PC-3 (cell line): Measurements from ENCODE around the gene KLRC3. TPM values are rescaled to one million over a fixed set of nuclear protein-coding genes. Genes with fewer than 3 reads are reported as not detected.
A peak's percentile ranks its signal among the peaks of the same experiment; 100 is the strongest.

Experiments used
- ATAC-seq: fragments of 200-7000 bp; cut with Tn5 transposase; 2 replicates; pipeline ENCODE4 v1.9.1; 2020; ENCODE audit warnings: mild to moderate bottlenecking, moderate library complexity
- BruUV-seq: library from RNA; stranded (reverse); fragments of 400-500 nt; replicated peaks from 2 replicates; lab custom pipeline; 2021; lab: Mats Ljungman, UMichigan
- CTCF ChIA-PET: fragments of 300-600 bp; sonication (Branson Sonifier 250); formaldehyde crosslinking; loops from one replicate; lab custom pipeline; 2022; ENCODE audit warnings: antibody characterized with exemption; lab: Charles Lee
- POLR2A ChIA-PET: fragments of 300-600 bp; sonication (Branson Sonifier 250); formaldehyde crosslinking; loops from one replicate; lab custom pipeline; 2022; ENCODE audit warnings: antibody characterized with exemption; ENCODE audit not compliant: unreplicated experiment; lab: Charles Lee
- DNase-seq: peaks from one replicate; pipeline ENCODE4 v3.0.0-alpha.2; 2015
- H2AFZ ChIP-seq: fragments of 300-600 bp; sonication (generic); 2 replicates; pipeline ENCODE4 v1.6.0; 2016; ENCODE audit warnings: antibody characterized with exemption, low read length
- H3F3A ChIP-seq: fragments of 300-600 bp; sonication (generic); one replicate; pipeline ENCODE4 v1.6.0; 2017; ENCODE audit warnings: antibody characterized with exemption, low read length, control low read depth, mild to moderate bottlenecking; ENCODE audit not compliant: unreplicated experiment
- H3K27ac ChIP-seq: fragments of 300-600 bp; sonication (generic); 2 replicates; pipeline ENCODE4 v1.5.1; 2016; ENCODE audit warnings: mild to moderate bottlenecking, low read length
- H3K27me3 ChIP-seq: fragments of 300-600 bp; sonication (generic); 2 replicates; pipeline ENCODE4 v1.6.1; 2016; ENCODE audit warnings: low read length, mixed read lengths
- H3K36me3 ChIP-seq: fragments of 300-600 bp; sonication (generic); 2 replicates; pipeline ENCODE4 v1.6.1; 2016; ENCODE audit warnings: low read depth, mixed run types, low read length, mixed read lengths
- H3K4me1 ChIP-seq: fragments of 300-600 bp; sonication (generic); 2 replicates; pipeline ENCODE4 v1.5.1; 2016; ENCODE audit warnings: low read length; ENCODE audit not compliant: insufficient read depth
- H3K4me2 ChIP-seq: fragments of 300-600 bp; sonication (generic); 2 replicates; pipeline ENCODE4 v1.6.0; 2016; ENCODE audit warnings: low read length
- H3K4me3 ChIP-seq: fragments of 300-600 bp; sonication (generic); 2 replicates; pipeline ENCODE4 v1.5.1; 2016; ENCODE audit warnings: mild to moderate bottlenecking, low read length, mixed read lengths
- H3K79me2 ChIP-seq: fragments of 300-600 bp; sonication (generic); 2 replicates; pipeline ENCODE4 v1.6.1; 2017; ENCODE audit warnings: low read length, mixed read lengths
- H3K9ac ChIP-seq: fragments of 300-600 bp; sonication (generic); 2 replicates; pipeline ENCODE4 v1.6.0; 2016; ENCODE audit warnings: mild to moderate bottlenecking, low read length
- H3K9me2 ChIP-seq: fragments of 300-600 bp; sonication (generic); replicated peaks from 2 replicates; pipeline ENCODE4 v1.6.1; 2016; ENCODE audit warnings: mixed run types, low read length, mixed read lengths
- H3K9me3 ChIP-seq: fragments of 300-600 bp; sonication (generic); 2 replicates; pipeline ENCODE4 v1.6.1; 2016; ENCODE audit warnings: low read length, mixed read lengths
- H4K20me1 ChIP-seq: fragments of 300-600 bp; sonication (generic); 2 replicates; pipeline ENCODE4 v1.6.1; 2016; ENCODE audit warnings: low read length, mixed read lengths
- CTCF ChIP-seq: fragments of 300-600 bp; sonication (generic); conservative IDR thresholded peaks from 2 replicates; pipeline ENCODE4 v1.5.1; 2017; ENCODE audit warnings: antibody characterized with exemption, low read depth, mild to moderate bottlenecking, low read length
- EZH2 ChIP-seq: fragments of 300-600 bp; sonication (generic); IDR thresholded peaks from one replicate; pipeline ENCODE4 v1.6.1; 2017; ENCODE audit warnings: antibody characterized with exemption, mild to moderate bottlenecking, low read length; ENCODE audit not compliant: unreplicated experiment
- EZH2phosphoT487 ChIP-seq: fragments of 300-600 bp; sonication (generic); IDR thresholded peaks from 2 replicates; pipeline ENCODE4 v1.6.1; 2018; ENCODE audit warnings: mild to moderate bottlenecking, antibody characterized with exemption, low read length, borderline replicate concordance
- intact Hi-C: fragments of 100-400 bp; cut with micrococcal nuclease; formaldehyde crosslinking; loops from 2 replicates; pipeline ENCODE4 v1.9.0; 2023
- total RNA-seq: library from RNA; depleted of rRNA; stranded (reverse); fragments of >200 nt; gene quantifications from 2 replicates; pipeline ENCODE4 v1.2.3, GENCODE V29; 2014

KLRC3 gene
- total RNA-seq, 1 experiment from 2014 or later = not detected

GRCh38 chr12:10363914-10364814, 56.2 kb downstream of the KLRC3 start:
- Histone ChIP-seq H4K20me1 (no peaks in the 10 kb centered on the region), H3K36me3 (no peaks in the 10 kb centered on the region), H2AFZ (peak overlapping the region; percentile 79), H3K9me3 (no peaks in the 10 kb centered on the region), H3K4me1 (peaks cover 49% of the 10 kb centered on the region), H3F3A (peaks cover 5% of the 10 kb centered on the region), H3K79me2 (no peaks in the 10 kb centered on the region), H3K9me2 (no peaks in the 10 kb centered on the region), H3K4me3 (peak overlapping the region; percentile 74), H3K4me2 (peak overlapping the region; percentile 93), H3K9ac (peak overlapping the region; percentile 61), H3K27ac (peak overlapping the region; percentile 65), H3K27me3 (no peaks in the 10 kb centered on the region)
- POLR2A ChIA-PET = no interaction called here
- TSS peak; percentile 40 for BruUV-seq
- DNase-seq (peak; percentile 40), ATAC-seq (peak; percentile 66)
- TF ChIP-seq CTCF (no peak), EZH2 (no peak), EZH2phosphoT487 (no peak)
- CTCF ChIA-PET = interaction anchor here (1.2 kb wide), 1 partner anchor 33 kb away, joined by 3 read pairs; no protein-coding TSS in a partner anchor
- intact Hi-C loops = loop anchor here (1.0 to 10.0 kb wide), 5 partner anchors 31 to 353 kb away; partner anchors contain the start of gene EIF2S3B

- Histone ChIP-seq H3K9me2 (no peaks in the 10 kb centered on the region), H3K27me3 (no peaks in the 10 kb centered on the region), H3K9me3 (no peaks in the 10 kb centered on the region), H3F3A (peaks cover 5% of the 10 kb centered on the region), H3K9ac (peak overlapping the region; percentile 61), H2AFZ (peak overlapping the region; percentile 79), H4K20me1 (no peaks in the 10 kb centered on the region), H3K4me1 (peaks cover 49% of the 10 kb centered on the region), H3K79me2 (no peaks in the 10 kb centered on the region), H3K4me3 (peak overlapping the region; percentile 74), H3K4me2 (peak overlapping the region; percentile 93), H3K27ac (peak overlapping the region; percentile 65), H3K36me3 (no peaks in the 10 kb centered on the region)
- no peak for TF ChIP-seq EZH2
- no peak for TF ChIP-seq EZH2phosphoT487
- TF ChIP-seq CTCF = no peak
- no TSS peak for BruUV-seq
- no peak for ATAC-seq
- intact Hi-C loops = loop anchor here (10.0 kb wide), 1 partner anchor 141 kb away; the partner anchor contains the start of gene EIF2S3B
- ChIA-PET CTCF (no interaction called here), POLR2A (no interaction called here)
- no peak for DNase-seq
Observed at GRCh38 chr12:10363658-10363913, 56.8 kb downstream of the KLRC3 start.
